ENCODE data around the gene INTS1.

The INTS1 gene

GRCh38 chr7:1542329-1542728 is 38.1 kb upstream of the INTS1 start:
- no peak for TF ChIP-seq POLR2AphosphoS5 (IDR thresholded peaks at IDR 0.05; ENCODE audit: low read depth, low read length)
- TF ChIP-seq POU2F2 (IDR thresholded peaks at IDR 0.05; ENCODE audit: low read depth, low read length) = no peak
- TF ChIP-seq SPI1 (IDR thresholded peaks at IDR 0.05; ENCODE audit: low read depth, low read length) = no peak
- TF ChIP-seq PAX5 (IDR thresholded peaks at IDR 0.05; ENCODE audit: insufficient read depth, low read length, severe bottlenecking) = no peak
- TF ChIP-seq TAF1 (IDR thresholded peaks at IDR 0.05; ENCODE audit: low read depth, low read length) = no peak
- TF ChIP-seq POLR2A (IDR thresholded peaks at IDR 0.05; ENCODE audit: low read depth, low read length) = no peak
- DNase-seq (ENCODE audit: insufficient read length, low spot score) = no peak
- no peak for FAIRE-seq

GRCh38 chr7:1541431-1542162 is 37.4 kb upstream of the INTS1 start:
- DNase-seq (ENCODE audit: insufficient read length, low spot score) (no peak), FAIRE-seq (no peak)
- no peak for TF ChIP-seq POLR2AphosphoS5 (IDR thresholded peaks at IDR 0.05; ENCODE audit: low read depth, low read length)
- TF ChIP-seq TAF1 (IDR thresholded peaks at IDR 0.05; ENCODE audit: low read depth, low read length) = no peak
- TF ChIP-seq POLR2A (IDR thresholded peaks at IDR 0.05; ENCODE audit: low read depth, low read length) = no peak
- TF ChIP-seq SPI1 (IDR thresholded peaks at IDR 0.05; ENCODE audit: low read depth, low read length) = no peak
- TF ChIP-seq PAX5 (IDR thresholded peaks at IDR 0.05; ENCODE audit: insufficient read depth, low read length, severe bottlenecking) = no peak
- TF ChIP-seq POU2F2 (IDR thresholded peaks at IDR 0.05; ENCODE audit: low read depth, low read length) = no peak

- FAIRE-seq (no peak), DNase-seq (ENCODE audit: insufficient read length, low spot score) (no peak)
- TF ChIP-seq POU2F2 (IDR thresholded peaks at IDR 0.05; ENCODE audit: low read depth, low read length) (no peak), POLR2A (IDR thresholded peaks at IDR 0.05; ENCODE audit: low read depth, low read length) (no peak), POLR2AphosphoS5 (IDR thresholded peaks at IDR 0.05; ENCODE audit: low read depth, low read length) (no peak), PAX5 (IDR thresholded peaks at IDR 0.05; ENCODE audit: insufficient read depth, low read length, severe bottlenecking) (no peak), TAF1 (IDR thresholded peaks at IDR 0.05; ENCODE audit: low read depth, low read length) (no peak), SPI1 (IDR thresholded peaks at IDR 0.05; ENCODE audit: low read depth, low read length) (no peak)
Observed at GRCh38 chr7:1540776-1541271, 36.6 kb upstream of the INTS1 start.

DNA sequence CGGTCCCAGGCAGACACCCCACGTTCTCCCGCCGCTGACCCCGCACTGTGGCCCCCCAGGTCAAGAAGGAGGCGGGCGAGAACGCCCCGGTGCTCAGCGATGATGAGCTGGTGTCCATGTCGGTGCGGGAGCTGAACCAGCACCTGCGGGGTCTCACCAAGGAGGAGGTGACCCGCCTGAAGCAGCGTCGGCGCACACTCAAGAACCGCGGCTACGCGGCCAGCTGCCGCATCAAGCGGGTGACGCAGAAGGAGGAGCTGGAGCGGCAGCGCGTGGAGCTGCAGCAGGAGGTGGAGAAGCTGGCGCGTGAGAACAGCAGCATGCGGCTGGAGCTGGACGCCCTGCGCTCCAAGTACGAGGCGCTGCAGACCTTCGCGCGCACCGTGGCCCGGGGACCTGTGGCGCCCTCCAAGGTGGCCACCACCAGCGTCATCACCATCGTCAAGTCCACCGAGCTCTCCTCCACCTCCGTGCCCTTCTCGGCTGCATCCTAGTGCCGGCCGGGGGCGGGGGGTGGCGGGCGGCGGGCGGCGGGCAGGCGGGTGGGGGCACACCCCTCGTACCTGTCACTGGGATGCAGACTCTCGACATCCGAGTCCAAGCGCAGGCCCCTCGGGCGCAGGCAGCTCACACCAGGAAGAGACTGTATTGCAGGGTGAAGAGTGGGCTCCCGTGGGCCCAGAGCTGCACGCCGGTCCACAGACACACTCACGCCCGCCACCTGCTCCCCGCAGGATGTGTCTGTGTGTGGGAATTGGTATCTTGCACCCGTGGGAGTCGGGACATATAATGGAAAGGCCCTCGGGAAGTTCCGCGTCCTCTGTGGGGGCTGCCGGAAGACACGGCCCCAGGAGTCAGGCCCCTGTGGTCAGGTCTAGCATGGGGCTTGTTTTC is 35.9 kb upstream of the INTS1 start:
- no peak for TF ChIP-seq TAF1 (IDR thresholded peaks at IDR 0.05; ENCODE audit: low read depth, low read length)
- TF ChIP-seq POLR2A (IDR thresholded peaks at IDR 0.05; ENCODE audit: low read depth, low read length) = no peak
- no peak for TF ChIP-seq SPI1 (IDR thresholded peaks at IDR 0.05; ENCODE audit: low read depth, low read length)
- TF ChIP-seq PAX5 (IDR thresholded peaks at IDR 0.05; ENCODE audit: insufficient read depth, low read length, severe bottlenecking) = no peak
- no peak for TF ChIP-seq POU2F2 (IDR thresholded peaks at IDR 0.05; ENCODE audit: low read depth, low read length)
- TF ChIP-seq POLR2AphosphoS5 (IDR thresholded peaks at IDR 0.05; ENCODE audit: low read depth, low read length) = no peak
- FAIRE-seq (no peak), DNase-seq (ENCODE audit: insufficient read length, low spot score) (no peak)

- DNase-seq (ENCODE audit: insufficient read length, low spot score) (no peak), FAIRE-seq (no peak)
- TF ChIP-seq POU2F2 (IDR thresholded peaks at IDR 0.05; ENCODE audit: low read depth, low read length) (no peak), PAX5 (IDR thresholded peaks at IDR 0.05; ENCODE audit: insufficient read depth, low read length, severe bottlenecking) (no peak), TAF1 (IDR thresholded peaks at IDR 0.05; ENCODE audit: low read depth, low read length) (no peak), SPI1 (IDR thresholded peaks at IDR 0.05; ENCODE audit: low read depth, low read length) (no peak), POLR2A (IDR thresholded peaks at IDR 0.05; ENCODE audit: low read depth, low read length) (no peak), POLR2AphosphoS5 (IDR thresholded peaks at IDR 0.05; ENCODE audit: low read depth, low read length) (no peak)
Observed at GRCh38 chr7:1539181-1539881, 35.1 kb upstream of the INTS1 start.

DNA sequence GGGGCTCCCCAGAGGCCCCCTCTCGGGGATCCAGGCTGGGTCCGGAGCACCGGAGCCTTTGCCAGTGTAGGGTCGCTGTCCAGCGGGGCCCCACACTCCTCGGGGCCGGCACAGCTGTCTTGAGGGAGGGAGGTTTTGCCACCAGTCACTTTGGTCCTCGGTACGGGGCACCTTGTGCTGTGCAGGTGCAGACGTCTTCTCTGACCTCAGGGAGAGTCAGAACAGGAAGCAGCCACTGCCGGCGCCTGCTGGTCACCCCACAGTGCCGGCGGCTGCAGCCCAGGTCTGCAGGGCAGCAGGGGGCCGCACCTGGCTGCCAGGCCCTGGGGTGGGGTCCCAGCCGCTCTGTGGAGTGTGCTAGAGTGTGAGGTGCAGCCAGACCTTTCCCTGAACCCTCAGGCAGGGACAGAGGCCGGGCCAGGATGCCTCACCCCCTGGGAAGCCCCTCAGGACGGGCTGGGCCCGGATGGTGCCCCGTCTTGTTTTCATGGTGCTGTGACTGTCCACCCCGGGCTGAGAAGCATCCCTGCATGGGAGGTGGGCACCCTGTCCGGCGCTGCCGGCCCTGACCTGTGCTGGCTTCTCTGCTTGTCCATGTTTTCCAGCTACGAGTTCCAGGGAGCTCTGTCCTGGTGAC is 34.5 kb upstream of the INTS1 start:
- no peak for TF ChIP-seq SPI1 (IDR thresholded peaks at IDR 0.05; ENCODE audit: low read depth, low read length)
- no peak for TF ChIP-seq POU2F2 (IDR thresholded peaks at IDR 0.05; ENCODE audit: low read depth, low read length)
- TF ChIP-seq PAX5 (IDR thresholded peaks at IDR 0.05; ENCODE audit: insufficient read depth, low read length, severe bottlenecking) = no peak
- TF ChIP-seq TAF1 (IDR thresholded peaks at IDR 0.05; ENCODE audit: low read depth, low read length) = no peak
- TF ChIP-seq POLR2A (IDR thresholded peaks at IDR 0.05; ENCODE audit: low read depth, low read length) = no peak
- no peak for TF ChIP-seq POLR2AphosphoS5 (IDR thresholded peaks at IDR 0.05; ENCODE audit: low read depth, low read length)
- FAIRE-seq (no peak), DNase-seq (ENCODE audit: insufficient read length, low spot score) (no peak)

DNA sequence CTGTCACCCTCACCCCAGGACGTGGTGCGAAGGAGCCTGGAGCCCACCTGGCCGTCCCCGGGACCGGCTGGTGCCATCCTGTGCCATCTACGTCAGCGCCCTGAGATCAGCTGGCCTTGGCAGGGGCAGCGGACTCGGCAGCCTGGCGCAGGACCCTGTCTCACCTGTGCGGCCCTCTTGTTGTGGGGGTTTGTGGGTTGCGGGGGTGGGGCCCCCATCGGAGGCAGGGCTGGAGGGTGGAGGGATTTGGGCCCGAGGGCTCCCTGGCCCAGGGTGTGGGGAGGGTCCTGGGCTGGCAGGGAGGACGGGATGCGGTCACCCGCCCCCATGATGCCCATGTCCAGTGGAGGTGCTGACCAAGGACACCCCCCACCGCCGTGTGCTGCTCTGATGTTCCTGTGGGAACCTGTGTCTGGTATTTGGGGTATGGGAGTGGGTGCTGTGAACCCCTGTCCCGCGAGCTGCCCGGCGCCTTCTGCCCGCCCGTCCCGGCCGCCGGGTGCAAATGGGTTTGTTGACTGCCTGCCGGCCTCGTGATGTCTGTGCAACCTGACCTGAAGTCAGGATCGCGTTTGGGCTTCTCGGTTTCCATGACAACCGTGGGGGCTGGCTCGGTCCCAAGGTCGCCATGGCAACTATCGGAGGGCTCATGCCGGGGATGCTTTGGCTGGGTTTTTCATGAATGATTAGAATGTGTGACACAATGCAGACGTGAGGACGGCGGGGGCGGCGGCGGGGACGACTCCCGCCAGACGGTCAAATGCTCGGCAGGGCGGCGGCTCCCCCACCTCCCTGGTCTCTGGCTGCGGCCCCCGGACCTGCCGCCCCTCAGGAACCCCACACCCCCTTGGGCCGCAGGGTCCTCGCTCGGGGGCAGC is 33.6 kb upstream of the INTS1 start:
- TF ChIP-seq TAF1 (IDR thresholded peaks at IDR 0.05; ENCODE audit: low read depth, low read length) (no peak), PAX5 (IDR thresholded peaks at IDR 0.05; ENCODE audit: insufficient read depth, low read length, severe bottlenecking) (no peak), SPI1 (IDR thresholded peaks at IDR 0.05; ENCODE audit: low read depth, low read length) (no peak), POLR2AphosphoS5 (IDR thresholded peaks at IDR 0.05; ENCODE audit: low read depth, low read length) (no peak), POLR2A (IDR thresholded peaks at IDR 0.05; ENCODE audit: low read depth, low read length) (no peak), POU2F2 (IDR thresholded peaks at IDR 0.05; ENCODE audit: low read depth, low read length) (no peak)
- FAIRE-seq (no peak), DNase-seq (ENCODE audit: insufficient read length, low spot score) (no peak)
